HG03565 (cell line): ENCODE data around the gene TTL.
A peak's percentile ranks its signal among the peaks of the same experiment; 100 is the strongest.

Experiments used
- ATAC-seq: cut with Tn5 transposase; IDR thresholded peaks from one replicate; pipeline ENCODE4 v1.9.1; 2021; ENCODE audit warnings: mild to moderate bottlenecking, moderate library complexity; ENCODE audit not compliant: unreplicated experiment

TTL gene

DNA sequence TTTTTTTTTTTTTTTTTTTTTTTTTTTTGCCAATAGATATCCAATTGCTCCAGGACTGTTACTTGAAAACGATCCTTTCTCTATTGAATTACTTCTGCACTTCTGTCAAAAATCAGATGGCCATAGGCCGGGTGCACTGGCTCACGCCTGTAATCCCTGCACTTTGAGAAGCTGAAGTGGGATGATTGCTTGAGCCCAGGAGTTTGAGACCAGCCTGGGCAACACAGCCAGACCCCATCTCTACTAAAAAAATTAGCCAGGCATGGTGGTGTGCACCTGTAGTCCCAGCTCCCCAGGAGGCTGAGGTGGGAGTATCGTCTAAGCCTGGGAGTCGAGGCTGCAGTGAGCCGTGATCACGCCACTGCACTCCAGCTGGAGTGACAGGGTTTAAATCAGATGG lies 98.1 kb downstream of the TTL start:
- ATAC-seq = no peak

DNA sequence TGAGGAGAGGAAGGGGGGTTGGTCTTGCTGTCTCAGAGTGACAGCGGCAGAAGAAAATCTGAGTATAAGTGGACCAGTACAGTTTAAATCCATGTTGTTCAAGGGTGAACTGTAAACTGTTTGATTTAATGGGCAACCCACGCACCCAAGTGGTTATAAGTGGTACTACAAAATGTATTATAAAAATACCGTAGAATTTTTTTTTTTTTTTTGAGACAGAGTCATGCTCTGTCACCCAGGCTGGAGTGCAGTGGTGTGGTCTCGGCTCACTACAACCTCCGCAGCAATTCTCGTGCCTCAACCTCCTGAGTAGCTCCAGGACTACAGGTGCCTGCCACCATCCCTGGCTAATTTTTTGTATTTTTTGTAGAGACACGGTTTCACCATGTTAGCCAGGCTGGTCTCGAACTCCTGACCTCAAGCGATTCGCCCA lies 100.4 kb downstream of the TTL start:
- no peak for ATAC-seq

GRCh38 chr2:112583497-112584133 lies 101.7 kb downstream of the TTL start:
- ATAC-seq = no peak

DNA sequence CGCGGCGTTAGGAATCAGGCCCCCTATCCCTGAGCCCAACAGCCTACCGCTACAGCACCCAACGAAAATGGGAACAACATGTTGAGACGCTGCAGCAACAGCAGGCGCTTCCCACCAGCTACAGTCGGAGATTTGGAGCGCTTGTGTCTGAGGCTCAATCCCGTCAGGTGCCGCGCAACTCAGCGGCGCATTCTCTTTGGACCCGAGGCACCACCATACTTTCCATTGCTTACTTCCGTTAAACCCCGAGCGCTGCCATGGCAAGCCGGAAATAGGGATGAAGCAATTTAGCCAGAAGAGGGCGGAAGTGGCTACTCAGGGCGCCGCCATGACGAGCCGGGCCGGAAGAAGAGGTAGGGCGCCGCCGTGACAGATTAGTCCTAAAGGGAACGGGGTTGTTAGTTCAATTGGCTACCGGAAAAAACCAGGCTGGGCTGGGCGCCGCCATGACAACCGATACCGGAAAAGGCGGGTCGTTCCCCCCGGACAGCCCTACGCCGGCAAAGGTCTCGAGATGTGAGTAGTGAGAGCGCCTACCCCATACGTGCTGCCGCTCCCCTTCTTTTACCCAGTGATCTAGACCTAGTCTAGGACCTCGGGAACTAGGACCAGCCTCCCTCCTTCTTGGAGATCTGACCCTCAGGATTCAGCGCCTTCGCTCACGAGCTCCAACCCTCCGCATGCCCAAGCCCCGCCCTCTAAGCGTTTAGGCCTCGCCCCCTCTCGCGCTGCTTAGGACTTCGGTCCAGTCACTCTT lies 102.4 kb downstream of the TTL start, which contains the start of gene CHCHD5:
Gene CHCHD5, plus strand, starts transcription at position 476 of the 757 bp plus-strand sequence. Its CDS starts 39 bp downstream, at position 515.
- peak; percentile 65 for ATAC-seq

DNA sequence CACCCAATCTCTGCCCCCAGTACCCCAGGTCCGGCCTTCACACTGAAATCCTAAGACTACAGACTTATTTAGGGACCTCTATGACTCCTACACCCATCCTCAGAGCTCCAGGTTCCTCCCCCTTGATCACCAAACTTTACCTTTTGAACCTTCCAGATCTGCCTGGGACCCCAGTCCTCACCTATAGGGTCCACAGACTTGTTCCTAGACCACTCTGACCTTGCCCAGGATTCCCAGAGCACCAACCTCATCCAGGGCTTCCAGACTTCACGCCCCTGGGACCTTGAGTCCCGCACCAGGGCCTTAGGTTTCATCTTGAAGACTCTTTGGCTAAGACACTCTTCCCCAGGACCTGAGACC lies 102.9 kb downstream of the TTL start:
- no peak for ATAC-seq

DNA sequence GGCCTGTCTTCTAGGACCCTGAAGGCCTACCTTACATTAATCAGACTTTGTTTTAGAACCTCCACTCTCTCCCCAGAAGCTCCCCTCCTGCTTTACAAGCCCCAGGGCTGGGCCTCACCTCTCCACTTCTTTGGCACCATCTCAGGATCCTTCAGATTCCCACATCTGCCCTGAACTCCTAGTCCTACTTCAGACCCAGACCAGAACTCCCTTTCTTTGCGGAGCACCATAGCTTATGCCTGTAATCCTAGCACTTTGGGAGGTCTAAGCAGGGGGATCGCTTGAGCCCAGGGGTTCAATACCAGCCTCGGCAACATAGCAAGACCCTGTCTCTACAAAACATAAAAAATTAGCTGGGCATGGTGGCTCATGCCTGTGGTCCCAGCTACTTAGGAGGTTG lies 103.4 kb downstream of the TTL start:
- no peak for ATAC-seq

GRCh38 chr2:112585873-112586464 lies 104.0 kb downstream of the TTL start:
- ATAC-seq = no peak

DNA sequence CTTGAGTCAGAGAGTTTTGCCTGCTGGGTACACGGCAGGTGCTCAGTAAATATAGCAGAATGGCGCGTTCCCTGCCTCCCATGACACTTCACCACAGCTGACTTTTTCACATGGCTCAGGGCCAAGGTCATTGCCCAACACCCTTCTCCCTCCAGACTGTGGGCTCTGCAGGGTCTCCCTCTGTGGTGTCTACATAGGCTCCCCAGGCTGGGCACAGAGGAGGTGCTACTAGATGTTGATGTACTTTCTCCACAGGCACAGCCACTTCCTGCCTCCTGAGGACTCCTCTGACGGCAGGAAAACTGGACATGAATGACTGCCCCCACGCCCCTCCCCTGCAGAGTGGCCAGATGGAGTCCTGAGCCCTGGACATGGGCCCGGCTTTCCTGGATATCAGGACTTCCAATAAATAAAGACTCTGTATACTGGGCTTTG lies 106.7 kb downstream of the TTL start:
- ATAC-seq = no peak
